Ishikawa (cell line): ENCODE results near the gene WDFY2.

Source experiments
- CEBPB ChIP-seq: IDR thresholded peaks from 2 replicates; pipeline ENCODE4 v1.6.1; 2012
- FOXM1 ChIP-seq: IDR thresholded peaks from 2 replicates; pipeline ENCODE4 v1.6.1; 2012; ENCODE audit warnings: low read depth, borderline replicate concordance
- MAX ChIP-seq: IDR thresholded peaks from 2 replicates; pipeline ENCODE4 v1.6.1; 2012

DNA sequence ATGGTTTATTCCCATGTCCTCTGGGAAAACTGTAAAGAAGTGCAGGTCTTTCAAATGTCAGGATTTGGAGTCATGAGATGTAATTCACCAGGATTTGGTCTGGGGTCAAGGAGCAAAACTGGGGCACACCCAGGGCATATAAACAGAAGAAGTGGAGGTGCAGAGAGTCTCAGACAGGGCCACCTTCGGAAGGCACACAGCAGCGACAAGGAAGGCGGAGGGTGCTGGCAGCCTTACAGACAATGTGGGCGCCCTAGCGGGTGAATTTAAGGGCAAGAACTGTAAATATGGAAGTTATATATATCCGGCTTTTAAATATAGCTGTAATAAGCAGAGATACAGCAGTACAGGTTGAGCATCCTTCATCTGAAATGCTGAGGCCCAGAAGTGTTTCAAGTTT is 188.5 kb downstream of the WDFY2 start:
- TF ChIP-seq CEBPB: no peak
- no peak for TF ChIP-seq MAX
- no peak for TF ChIP-seq FOXM1
